ENCODE data around the gene OVCA2. TPM values are rescaled to one million over a fixed set of nuclear protein-coding genes. Genes with fewer than 3 reads are reported as not detected.

OVCA2 gene
- total and polyA plus RNA-seq, 9 donors, result 8.7 to 21.8 (median 13.8) TPM

- H3K27ac ChIP-seq (ENCODE audit: low read length), result peak overlapping the region; percentile 96
- WGBS (ENCODE audit: insufficient coverage), result 33% methylated on average over 3 of the region's 13 CpGs
- peak; percentile 97 for DNase-seq
- no peaks in the 10 kb centered on the region for H3K9me3 ChIP-seq (replicated peaks; ENCODE audit: control insufficient read depth, low read depth, low read length)
- peaks cover 25% of the 10 kb centered on the region for H3K36me3 ChIP-seq (ENCODE audit: control insufficient read depth, insufficient read depth, low read length)
- peaks cover 82% of the 10 kb centered on the region for H3K4me1 ChIP-seq (ENCODE audit: control insufficient read depth, insufficient read depth, low read length)
- no peak overlapping the region for H3K4me3 ChIP-seq (ENCODE audit: low read length)
- H3K27me3 ChIP-seq (ENCODE audit: control insufficient read depth, insufficient read depth, low read length), result no peaks in the 10 kb centered on the region
These were observed 43.2 kb downstream of the OVCA2 start for GRCh38 chr17:2084766-2085647.

DNA sequence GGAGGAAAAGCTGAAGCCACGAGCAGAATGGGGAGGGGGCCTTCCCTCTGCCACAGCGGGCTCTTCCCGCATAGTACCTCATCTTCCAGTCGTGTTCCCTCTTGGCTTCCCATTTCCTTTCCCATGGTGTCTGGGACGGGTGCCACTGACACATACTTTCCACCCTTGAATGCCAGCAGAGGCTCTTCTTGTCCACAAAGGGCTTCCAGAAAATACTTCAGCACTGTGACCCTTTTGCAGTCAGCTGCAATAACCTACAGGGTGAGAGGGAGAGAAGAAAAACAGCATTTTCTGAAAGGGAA lies 43.8 kb downstream of the OVCA2 start:
- Histone ChIP-seq H3K36me3 (ENCODE audit: control insufficient read depth, insufficient read depth, low read length) (peaks cover 20% of the 10 kb centered on the region), H3K4me3 (ENCODE audit: low read length) (no peak overlapping the region), H3K27me3 (ENCODE audit: control insufficient read depth, insufficient read depth, low read length) (no peaks in the 10 kb centered on the region), H3K9me3 (replicated peaks; ENCODE audit: control insufficient read depth, low read depth, low read length) (no peaks in the 10 kb centered on the region), H3K4me1 (ENCODE audit: control insufficient read depth, insufficient read depth, low read length) (peaks cover 86% of the 10 kb centered on the region), H3K27ac (ENCODE audit: low read length) (peak overlapping the region; percentile 96)
- WGBS (ENCODE audit: insufficient coverage), result 0% methylated on average over 1 of the region's 5 CpGs
- peak; percentile 93 for DNase-seq

- peak overlapping the region; percentile 96 for H3K27ac ChIP-seq (ENCODE audit: low read length)
- no peaks in the 10 kb centered on the region for H3K27me3 ChIP-seq (ENCODE audit: control insufficient read depth, insufficient read depth, low read length)
- DNase-seq, result no peak
- peaks cover 92% of the 10 kb centered on the region for H3K4me1 ChIP-seq (ENCODE audit: control insufficient read depth, insufficient read depth, low read length)
- H3K9me3 ChIP-seq (replicated peaks; ENCODE audit: control insufficient read depth, low read depth, low read length), result no peaks in the 10 kb centered on the region
- peaks cover 14% of the 10 kb centered on the region for H3K36me3 ChIP-seq (ENCODE audit: control insufficient read depth, insufficient read depth, low read length)
- no CpG with 5 or more reads among the region's 3 CpGs for WGBS (ENCODE audit: insufficient coverage)
- no peak overlapping the region for H3K4me3 ChIP-seq (ENCODE audit: low read length)
These were observed 44.5 kb downstream of the OVCA2 start for GRCh38 chr17:2086306-2086705.

- Histone ChIP-seq H3K27me3 (ENCODE audit: control insufficient read depth, insufficient read depth, low read length) (no peaks in the 10 kb centered on the region), H3K9me3 (replicated peaks; ENCODE audit: control insufficient read depth, low read depth, low read length) (no peaks in the 10 kb centered on the region), H3K27ac (ENCODE audit: low read length) (peak overlapping the region; percentile 99), H3K4me1 (ENCODE audit: control insufficient read depth, insufficient read depth, low read length) (peaks cover 88% of the 10 kb centered on the region), H3K4me3 (ENCODE audit: low read length) (no peak overlapping the region), H3K36me3 (ENCODE audit: control insufficient read depth, insufficient read depth, low read length) (peaks cover 13% of the 10 kb centered on the region)
- DNase-seq, result peak; percentile 88
- 51% methylated on average over 4 of the region's 10 CpGs for WGBS (ENCODE audit: insufficient coverage)
These were observed 45.9 kb downstream of the OVCA2 start for GRCh38 chr17:2087597-2088211.

- Histone ChIP-seq H3K4me1 (ENCODE audit: control insufficient read depth, insufficient read depth, low read length) (peaks cover 76% of the 10 kb centered on the region), H3K36me3 (ENCODE audit: control insufficient read depth, insufficient read depth, low read length) (peaks cover 11% of the 10 kb centered on the region), H3K27ac (ENCODE audit: low read length) (peak overlapping the region; percentile 99), H3K9me3 (replicated peaks; ENCODE audit: control insufficient read depth, low read depth, low read length) (no peaks in the 10 kb centered on the region), H3K27me3 (ENCODE audit: control insufficient read depth, insufficient read depth, low read length) (no peaks in the 10 kb centered on the region), H3K4me3 (ENCODE audit: low read length) (peak overlapping the region; percentile 39)
- WGBS (ENCODE audit: insufficient coverage), result 7% methylated on average over 2 of the region's 8 CpGs
- DNase-seq, result peak; percentile 93
These were observed 47.2 kb downstream of the OVCA2 start for GRCh38 chr17:2089021-2089422.

DNA sequence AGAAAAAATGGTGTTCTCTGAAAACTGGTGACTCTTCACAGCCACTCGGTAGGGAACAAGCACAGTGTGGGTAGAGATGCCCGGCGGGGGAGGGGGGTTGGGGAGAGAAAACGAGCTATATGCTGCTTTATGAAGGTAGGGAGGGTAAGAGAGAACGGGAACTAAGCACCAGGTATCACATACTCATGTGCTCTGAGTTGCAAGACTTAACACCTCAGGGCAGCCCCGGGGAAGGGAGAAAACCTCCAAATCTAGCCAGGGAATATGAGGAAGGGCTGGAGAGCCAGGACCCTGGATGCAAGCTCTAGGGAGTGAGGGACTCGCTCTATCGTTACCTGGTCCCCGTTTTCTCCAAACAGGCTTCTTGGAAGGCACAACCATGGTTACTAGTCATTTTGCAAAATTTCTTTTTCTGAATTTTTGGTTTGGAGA lies 48.4 kb downstream of the OVCA2 start:
- H3K4me3 ChIP-seq (ENCODE audit: low read length), result peak overlapping the region; percentile 21
- peaks cover 11% of the 10 kb centered on the region for H3K36me3 ChIP-seq (ENCODE audit: control insufficient read depth, insufficient read depth, low read length)
- no peaks in the 10 kb centered on the region for H3K9me3 ChIP-seq (replicated peaks; ENCODE audit: control insufficient read depth, low read depth, low read length)
- 100% methylated on average over 1 of the region's 9 CpGs for WGBS (ENCODE audit: insufficient coverage)
- peaks cover 70% of the 10 kb centered on the region for H3K4me1 ChIP-seq (ENCODE audit: control insufficient read depth, insufficient read depth, low read length)
- DNase-seq, result no peak
- no peaks in the 10 kb centered on the region for H3K27me3 ChIP-seq (ENCODE audit: control insufficient read depth, insufficient read depth, low read length)
- H3K27ac ChIP-seq (ENCODE audit: low read length), result peak overlapping the region; percentile 99

GRCh38 chr17:2090804-2091534 lies 49.1 kb downstream of the OVCA2 start:
- 9% methylated on average over 1 of the region's 2 CpGs for WGBS (ENCODE audit: insufficient coverage)
- peak; percentile 95 for DNase-seq
- no peaks in the 10 kb centered on the region for H3K27me3 ChIP-seq (ENCODE audit: control insufficient read depth, insufficient read depth, low read length)
- peaks cover 8% of the 10 kb centered on the region for H3K36me3 ChIP-seq (ENCODE audit: control insufficient read depth, insufficient read depth, low read length)
- no peaks in the 10 kb centered on the region for H3K9me3 ChIP-seq (replicated peaks; ENCODE audit: control insufficient read depth, low read depth, low read length)
- H3K4me1 ChIP-seq (ENCODE audit: control insufficient read depth, insufficient read depth, low read length), result peaks cover 69% of the 10 kb centered on the region
- H3K4me3 ChIP-seq (ENCODE audit: low read length), result no peak overlapping the region
- H3K27ac ChIP-seq (ENCODE audit: low read length), result peak overlapping the region; percentile 99

DNA sequence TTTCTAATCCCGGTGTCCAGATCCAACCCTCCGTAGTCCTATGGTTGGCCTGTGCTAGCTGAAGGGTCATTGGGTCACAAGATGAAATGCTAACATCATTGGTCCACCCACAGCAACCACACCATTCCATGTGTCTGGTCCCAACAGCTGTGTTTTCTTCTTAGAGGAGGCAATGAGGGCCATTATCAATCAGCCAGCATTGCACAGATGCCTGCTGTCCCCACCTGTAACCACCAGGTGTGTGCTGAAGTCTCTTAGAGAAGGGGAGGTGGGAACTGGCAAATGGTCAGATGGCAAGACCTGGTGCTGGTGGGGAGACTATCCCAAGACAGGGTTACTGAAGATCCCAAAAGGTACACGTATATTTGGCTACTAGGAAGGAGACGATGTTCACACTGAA lies 50.4 kb downstream of the OVCA2 start:
- peaks cover 56% of the 10 kb centered on the region for H3K4me1 ChIP-seq (ENCODE audit: control insufficient read depth, insufficient read depth, low read length)
- peaks cover 3% of the 10 kb centered on the region for H3K36me3 ChIP-seq (ENCODE audit: control insufficient read depth, insufficient read depth, low read length)
- no peak for DNase-seq
- no peaks in the 10 kb centered on the region for H3K27me3 ChIP-seq (ENCODE audit: control insufficient read depth, insufficient read depth, low read length)
- H3K4me3 ChIP-seq (ENCODE audit: low read length), result no peak overlapping the region
- WGBS (ENCODE audit: insufficient coverage), result 79% methylated on average over 2 of the region's 4 CpGs
- no peaks in the 10 kb centered on the region for H3K9me3 ChIP-seq (replicated peaks; ENCODE audit: control insufficient read depth, low read depth, low read length)
- H3K27ac ChIP-seq (ENCODE audit: low read length), result peak overlapping the region; percentile 15
